HCT116 (cell line): Measurements from ENCODE around the gene TMEM255A. TPM values are rescaled to one million over a fixed set of nuclear protein-coding genes. Genes with fewer than 3 reads are reported as not detected.

ENCODE experiments used
- ATAC-seq: fragments of 200-7000 bp; cut with Tn5 transposase; 2 replicates; pipeline ENCODE4 v1.9.1; 2020; ENCODE audit warnings: mild to moderate bottlenecking, moderate library complexity
- BruUV-seq: library from RNA; stranded (reverse); fragments of 400-500 nt; replicated peaks from 2 replicates; lab custom pipeline; 2021; lab: Mats Ljungman, UMichigan
- CTCF ChIA-PET: fragments of 300-600 bp; sonication (Branson Sonifier 250); formaldehyde crosslinking; loops from one replicate; lab custom pipeline; 2021; ENCODE audit warnings: antibody characterized with exemption; lab: Charles Lee
- POLR2A ChIA-PET: fragments of 300-600, 350-600 bp; sonication (Branson Sonifier 250); formaldehyde crosslinking; loops from one replicate; lab custom pipeline; 2021; ENCODE audit warnings: antibody characterized with exemption; lab: Charles Lee
- RAD21 ChIA-PET, 2 experiments: fragments of 300-600 bp; sonication (Branson Sonifier 250); formaldehyde crosslinking; loops; one replicate each; lab custom pipeline; 2023; ENCODE audit warnings: low total read pairs in 2 of 2; ENCODE audit not compliant: uncharacterized antibody in 2 of 2, unreplicated experiment in 2 of 2, low non-redundant PET in 1 of 2; lab: Charles Lee
- DNase-seq: peaks from one replicate; pipeline ENCODE4 v3.0.0-alpha.2; 2010; ENCODE audit warnings: low read depth, low spot score
- H2AFZ ChIP-seq: fragments of 200-600 bp; shearing (Covaris generic), sonication (generic); 2 replicates; pipeline ENCODE4 v1.6.1; 2017; ENCODE audit warnings: low read depth, mixed run types, mixed read lengths, antibody characterized with exemption, low read length; ENCODE audit not compliant: poor library complexity, severe bottlenecking
- H3K27ac ChIP-seq: 2 replicates; pipeline ENCODE4 v1.5.1; 2012; ENCODE audit warnings: low read depth, low read length
- H3K27me3 ChIP-seq: fragments of 200-600 bp; sonication (generic); 2 replicates; pipeline ENCODE4 v1.6.1; 2016; ENCODE audit warnings: mixed run types, low read length, mixed read lengths; ENCODE audit not compliant: insufficient read depth
- H3K36me3 ChIP-seq, 2 experiments: fragments of 200-500 bp in 1 of 2; fragments of 200-600 bp in 1 of 2; sonication (Bioruptor generic) in 1 of 2; sonication (generic) in 1 of 2; 2 replicates each; pipeline versions ENCODE4 v1.5.1 to v1.6.1; 2014 to 2016; ENCODE audit warnings: low read length in 2 of 2, inconsistent platforms in 1 of 2, mixed read lengths in 1 of 2, mixed run types in 1 of 2; ENCODE audit not compliant: insufficient read depth in 2 of 2, control insufficient read depth in 1 of 2
- H3K4me1 ChIP-seq, 2 experiments: fragments of 200-600 bp in 1 of 2; sonication (generic) in 1 of 2; 2 replicates each; pipeline versions ENCODE4 v1.5.1 to v1.6.1; 2012 to 2017; ENCODE audit warnings: low read length in 2 of 2, inconsistent platforms in 1 of 2, mild to moderate bottlenecking in 1 of 2, mixed read lengths in 1 of 2, mixed run types in 1 of 2, moderate library complexity in 1 of 2; ENCODE audit not compliant: insufficient read depth in 2 of 2, control insufficient read depth in 1 of 2
- H3K4me2 ChIP-seq: fragments of 200-600 bp; sonication (generic); 2 replicates; pipeline ENCODE4 v1.6.1; 2017; ENCODE audit warnings: mixed run types, low read length, mixed read lengths
- H3K4me3 ChIP-seq, 2 experiments: fragments of 200-600 bp in 1 of 2; sonication (generic) in 1 of 2; replicated peaks in 1 of 2; 2 replicates each; pipeline ENCODE4 v1.5.1; 2011 to 2016; ENCODE audit warnings: low read length in 2 of 2, control low read depth in 1 of 2, low read depth in 1 of 2, mild to moderate bottlenecking in 1 of 2, mixed read lengths in 1 of 2, mixed run types in 1 of 2
- H3K79me2 ChIP-seq: fragments of 200-600 bp; sonication (generic); 2 replicates; pipeline ENCODE4 v1.6.1; 2017; ENCODE audit warnings: mild to moderate bottlenecking, mixed run types, low read length, moderate library complexity, mixed read lengths; ENCODE audit not compliant: insufficient read depth
- H3K9ac ChIP-seq: fragments of 200-600 bp; sonication (generic); 2 replicates; pipeline ENCODE4 v1.6.1; 2016; ENCODE audit warnings: low read length, mixed read lengths
- H3K9me2 ChIP-seq: fragments of 200-600 bp; sonication (generic), shearing (Covaris generic); 2 replicates; pipeline ENCODE4 v1.6.1; 2017; ENCODE audit warnings: mixed run types, mild to moderate bottlenecking, moderate library complexity; ENCODE audit not compliant: insufficient read depth
- H3K9me3 ChIP-seq, 2 experiments: fragments of 200-500 bp in 1 of 2; fragments of 200-600 bp in 1 of 2; sonication (Bioruptor generic) in 1 of 2; sonication (generic) in 1 of 2; 2 replicates each; pipeline ENCODE4 v1.6.1; 2014 to 2017; ENCODE audit warnings: low read length in 2 of 2, mixed read lengths in 2 of 2, inconsistent platforms in 1 of 2, low read depth in 1 of 2, mild to moderate bottlenecking in 1 of 2, mixed run types in 1 of 2, moderate library complexity in 1 of 2; ENCODE audit not compliant: control insufficient read depth in 1 of 2, insufficient read depth in 1 of 2
- H4K20me1 ChIP-seq: fragments of 200-600 bp; sonication (generic), shearing (Covaris generic); 2 replicates; pipeline ENCODE4 v1.6.1; 2017; ENCODE audit warnings: mixed run types, mild to moderate bottlenecking, moderate library complexity; ENCODE audit not compliant: insufficient read depth
- EGR1 ChIP-seq: IDR thresholded peaks from 2 replicates; pipeline ENCODE4 v1.6.1; 2012; ENCODE audit warnings: low read depth
- EZH2phosphoT487 ChIP-seq: fragments of 200-600 bp; IDR thresholded peaks from 2 replicates; pipeline ENCODE4 v1.6.1; 2018; ENCODE audit warnings: antibody characterized with exemption, borderline replicate concordance
- RAD21 ChIP-seq: IDR thresholded peaks from 2 replicates; pipeline ENCODE4 v1.6.1; 2012; ENCODE audit warnings: low read depth, mild to moderate bottlenecking
- REST ChIP-seq: IDR thresholded peaks from 2 replicates; pipeline ENCODE4 v1.6.1; 2012; ENCODE audit warnings: low read depth
- ZNF274 ChIP-seq: fragments of 200-500 bp; sonication (Bioruptor generic); IDR thresholded peaks from 2 replicates; pipeline ENCODE4 v1.6.1; 2014; ENCODE audit warnings: mild to moderate bottlenecking, low read depth, low read length, inconsistent platforms
- intact Hi-C: fragments of 100-400 bp; cut with micrococcal nuclease; formaldehyde crosslinking; loops from 2 replicates; pipeline ENCODE4 v1.10.0; 2022
- total RNA-seq: library from RNA; stranded (reverse); gene quantifications from one replicate; pipeline ENCODE4 v1.2.1, GENCODE V29; 2021; ENCODE audit not compliant: unreplicated experiment

TMEM255A gene
- total RNA-seq, 1 experiment from 2014 or later = not detected

GRCh38 chrX:120281021-120281624 lies 30.1 kb downstream of the TMEM255A start:
- RAD21 ChIA-PET = no interaction called here
- H3K4me3 ChIP-seq = no peak overlapping the region
- CTCF ChIA-PET = no interaction called here
- no peak overlapping the region for H3K4me2 ChIP-seq
- ATAC-seq (no peak), DNase-seq (no peak)
- no peaks in the 10 kb centered on the region for H3K9me3 ChIP-seq
- no peaks in the 10 kb centered on the region for H3K27me3 ChIP-seq
- no TSS peak for BruUV-seq
- POLR2A ChIA-PET = no interaction called here
- no peaks in the 10 kb centered on the region for H3K79me2 ChIP-seq
- no peak overlapping the region for H2AFZ ChIP-seq
- H3K9me2 ChIP-seq = no peaks in the 10 kb centered on the region
- no peak overlapping the region for H3K9ac ChIP-seq
- H3K36me3 ChIP-seq = no peaks in the 10 kb centered on the region
- H3K27ac ChIP-seq = no peak overlapping the region
- no peaks in the 10 kb centered on the region for H3K4me1 ChIP-seq
- no peaks in the 10 kb centered on the region for H4K20me1 ChIP-seq
- intact Hi-C loops = no loop called here
- TF ChIP-seq EZH2phosphoT487 = no peak

GRCh38 chrX:120274958-120275357 lies 36.3 kb downstream of the TMEM255A start:
- H3K4me2 ChIP-seq = no peak overlapping the region
- no TSS peak for BruUV-seq
- ATAC-seq (no peak), DNase-seq (no peak)
- H3K9ac ChIP-seq = no peak overlapping the region
- H3K27me3 ChIP-seq = no peaks in the 10 kb centered on the region
- TF ChIP-seq REST (no peak), RAD21 (no peak), EGR1 (no peak), ZNF274 (no peak)
- no peaks in the 10 kb centered on the region for H3K9me2 ChIP-seq
- no peaks in the 10 kb centered on the region for H3K4me1 ChIP-seq
- H2AFZ ChIP-seq = no peak overlapping the region
- H3K36me3 ChIP-seq = no peaks in the 10 kb centered on the region
- no peak overlapping the region for H3K27ac ChIP-seq
- H4K20me1 ChIP-seq = no peaks in the 10 kb centered on the region
- no peaks in the 10 kb centered on the region for H3K9me3 ChIP-seq
- RAD21 ChIA-PET = no interaction called here
- intact Hi-C loops = no loop called here
- H3K4me3 ChIP-seq = no peak overlapping the region
- no peaks in the 10 kb centered on the region for H3K79me2 ChIP-seq
- POLR2A ChIA-PET = interaction anchor here (1.1 kb wide), 1 partner anchor 15 kb away, joined by 4 read pairs; no protein-coding TSS in a partner anchor
- CTCF ChIA-PET = no interaction called here
